ENCODE data around the gene AREG.

AREG gene

DNA sequence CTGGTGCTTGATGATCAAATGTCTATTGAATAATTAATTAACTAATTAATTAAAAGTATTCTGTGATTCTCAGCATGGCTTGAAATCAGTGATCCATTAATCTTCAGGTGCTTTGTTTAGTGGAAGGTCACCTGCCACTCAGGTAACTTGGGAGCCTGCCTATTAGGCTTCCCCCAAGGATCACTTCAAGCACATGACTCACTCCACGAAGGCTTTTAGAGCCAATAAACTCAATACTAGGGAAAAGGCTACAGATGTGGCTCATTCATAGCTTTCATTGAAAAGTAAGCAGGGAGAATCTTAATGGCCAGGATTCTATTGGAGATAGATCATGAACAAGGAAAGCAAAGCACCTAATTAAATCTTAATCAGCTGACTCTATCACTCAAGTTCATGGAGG, 21.3 kb downstream of the AREG start:
- DNase-seq, result no peak

- no peak for DNase-seq
These were observed 26.3 kb downstream of the AREG start for GRCh38 chr4:74471264-74471663.

DNA sequence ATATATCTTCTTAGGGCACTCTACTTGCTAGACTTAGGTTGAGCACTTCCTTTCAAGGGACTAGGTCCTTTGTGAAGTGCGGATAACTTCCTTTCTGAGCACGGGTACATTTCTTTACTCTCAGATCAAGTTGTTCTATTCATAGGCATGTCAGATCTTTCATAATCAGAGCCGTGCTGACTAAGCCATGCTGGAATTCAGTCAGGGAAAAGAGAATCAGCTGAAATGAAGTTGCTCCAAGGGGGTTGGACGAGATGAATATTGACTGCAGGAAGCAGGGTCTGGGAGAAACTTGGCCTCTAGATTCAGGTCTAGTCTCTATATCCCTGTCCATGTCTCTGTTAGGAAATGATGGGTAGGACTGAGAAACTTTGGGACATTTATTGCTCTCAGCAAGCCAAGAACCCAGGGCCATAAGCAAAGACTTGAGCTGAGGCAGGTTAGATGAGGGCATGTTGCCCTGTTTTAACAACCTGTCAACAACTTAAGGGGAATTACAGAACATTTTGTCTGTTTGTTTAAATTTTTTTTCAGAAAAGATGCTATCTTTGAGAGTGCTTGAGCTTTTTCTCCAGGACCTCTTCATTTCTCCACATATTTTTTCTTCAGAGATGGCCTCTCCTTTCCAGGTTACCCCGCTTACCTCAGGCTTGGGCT, 28.3 kb downstream of the AREG start:
- no peak for DNase-seq

DNA sequence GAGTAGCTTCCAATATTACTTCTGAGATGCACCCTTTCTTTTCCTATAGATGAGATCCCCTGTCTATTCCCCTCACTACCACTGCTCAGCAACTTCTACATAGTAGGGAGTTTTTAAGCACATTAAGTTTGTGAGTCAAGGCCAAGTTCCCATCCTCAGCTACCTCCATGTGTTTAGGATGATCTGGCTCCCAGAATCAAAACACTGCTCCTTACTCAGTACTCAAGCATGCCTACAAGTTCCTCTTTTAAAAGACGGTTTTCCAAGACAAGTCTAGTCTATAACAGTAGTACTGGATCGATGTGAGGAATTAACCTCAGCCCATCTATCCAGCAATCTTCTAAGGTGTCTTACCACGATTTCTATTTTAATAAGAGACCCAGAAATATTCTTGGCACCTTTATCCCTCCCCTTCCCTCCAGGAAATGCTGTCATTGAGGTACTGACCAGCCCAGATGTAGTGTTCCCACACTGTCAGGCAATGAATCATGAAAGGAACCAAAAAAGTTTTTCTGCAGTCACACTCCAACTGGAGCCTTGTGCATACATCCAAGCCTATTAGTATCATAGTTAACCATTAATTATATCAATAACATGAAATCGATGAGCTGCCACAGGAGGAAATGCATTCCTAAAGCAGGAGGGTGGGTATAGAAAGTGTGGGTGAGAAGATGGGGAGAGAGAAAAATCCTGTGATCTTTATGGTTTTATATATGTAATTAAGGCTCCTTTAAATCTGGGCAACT, 29.6 kb downstream of the AREG start:
- no peak for DNase-seq

GRCh38 chr4:74475091-74475800, 30.3 kb downstream of the AREG start:
- DNase-seq, result no peak

- no peak for DNase-seq
These were observed 31.0 kb downstream of the AREG start for GRCh38 chr4:74475946-74476345.

DNA sequence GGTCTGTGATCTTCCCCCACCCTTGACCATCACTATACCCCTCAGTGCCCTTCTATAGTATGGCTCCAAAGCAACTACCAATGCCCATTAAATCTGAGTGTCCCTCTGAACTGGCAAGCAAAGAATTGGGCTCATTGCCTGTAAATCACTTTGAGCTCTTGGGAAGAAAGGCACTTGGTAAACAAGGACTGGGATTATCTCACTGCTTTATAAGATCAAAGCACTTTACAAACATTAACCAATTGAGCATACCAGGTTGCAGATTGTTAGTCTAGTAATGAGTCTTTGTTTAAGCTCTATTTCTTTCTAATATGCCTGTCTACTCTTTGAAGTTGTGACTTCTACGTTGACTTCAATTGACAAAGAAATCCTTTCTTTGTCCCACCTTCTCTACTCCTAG, 34.1 kb downstream of the AREG start:
- no peak for DNase-seq

- no peak for DNase-seq
These were observed 35.3 kb downstream of the AREG start for GRCh38 chr4:74480267-74480666.

GRCh38 chr4:74481891-74482609, 37.1 kb downstream of the AREG start:
- no peak for DNase-seq

GRCh38 chr4:74483226-74483911, 38.4 kb downstream of the AREG start:
- DNase-seq, result no peak

- DNase-seq, result no peak
These were observed 42.0 kb downstream of the AREG start for GRCh38 chr4:74486905-74487304.

- no peak for DNase-seq
These were observed 42.8 kb downstream of the AREG start for GRCh38 chr4:74487771-74488170.

DNA sequence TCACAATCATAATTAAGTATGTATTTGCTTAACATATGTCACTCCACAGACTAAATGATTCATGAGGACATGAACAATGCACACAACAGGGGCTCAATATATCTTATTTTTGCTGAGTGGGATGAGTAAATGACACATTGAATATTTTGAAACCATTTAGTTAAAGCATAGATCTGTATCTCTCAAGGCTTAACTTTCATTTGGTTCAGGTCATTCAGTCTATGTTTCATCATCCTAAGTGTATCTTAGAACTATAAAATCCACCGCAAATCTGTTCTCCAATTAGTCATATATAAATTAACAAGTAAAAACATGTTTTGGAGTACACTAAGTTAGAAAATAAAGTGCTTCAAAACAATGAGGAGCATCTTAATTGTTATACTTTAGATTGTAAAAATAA, 45.8 kb downstream of the AREG start:
- DNase-seq, result no peak

GRCh38 chr4:74499986-74500781, 55.2 kb downstream of the AREG start:
- DNase-seq, result no peak

DNA sequence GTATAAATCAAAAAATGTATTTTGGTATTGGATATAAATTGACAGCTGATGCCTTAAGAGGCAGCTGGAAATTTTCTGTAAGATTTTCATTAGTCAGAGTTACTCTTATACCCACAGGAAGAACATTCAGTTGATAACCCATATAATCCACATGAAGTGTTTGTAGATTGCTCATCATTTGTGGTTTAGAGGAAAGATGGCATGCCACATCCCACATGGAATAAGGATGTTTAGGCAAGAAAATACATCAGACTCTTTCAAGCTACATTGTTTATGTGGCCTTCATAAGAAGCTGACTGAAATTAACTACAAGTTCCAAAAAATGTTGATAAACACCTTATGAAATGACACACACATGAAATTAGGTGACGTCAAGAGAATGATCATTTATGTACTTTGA, 56.6 kb downstream of the AREG start:
- DNase-seq, result no peak

- DNase-seq, result no peak
These were observed 58.6 kb downstream of the AREG start for GRCh38 chr4:74503580-74503979.

GRCh38 chr4:74504212-74504611, 59.3 kb downstream of the AREG start:
- no peak for DNase-seq
